Renal cortical epithelial cell (primary cell): ENCODE data around the gene TMCO1. TPM values are rescaled to one million over a fixed set of nuclear protein-coding genes. Genes with fewer than 3 reads are reported as not detected.
"Not testable (repeated sequence)": the region's sequence is repeated elsewhere in the genome, so short reads cannot be mapped to it uniquely, and the experiment has no call there.

ENCODE experiments used
- DNase-seq: peaks from one replicate; pipeline ENCODE4 v3.0.0-alpha.2; 2011; ENCODE audit warnings: low read depth
- total RNA-seq: library from RNA; depleted of rRNA; stranded (reverse); fragments of >200 nt; gene quantifications from 2 replicates; pipeline ENCODE4 v1.2.3, GENCODE V29; 2014

Gene TMCO1
- total RNA-seq, 1 donor from 2014 or later, result 104 TPM

GRCh38 chr1:165686971-165687433 lies 81.7 kb downstream of the TMCO1 start:
- no peak for DNase-seq

- DNase-seq, result no peak
These were observed 82.3 kb downstream of the TMCO1 start for GRCh38 chr1:165686121-165686970.

GRCh38 chr1:165683848-165684485 lies 84.7 kb downstream of the TMCO1 start:
- DNase-seq, result no peak

- not testable (repeated sequence) for DNase-seq
These were observed 87.9 kb downstream of the TMCO1 start for GRCh38 chr1:165680773-165681172.

GRCh38 chr1:165680303-165680702 lies 88.4 kb downstream of the TMCO1 start:
- DNase-seq, result no peak

GRCh38 chr1:165679282-165680036 lies 89.2 kb downstream of the TMCO1 start:
- DNase-seq, result no peak

GRCh38 chr1:165678509-165678908 lies 90.2 kb downstream of the TMCO1 start:
- DNase-seq, result no peak

Other genes with a start within 250 kb of the TMCO1 start
- gene LRRC52, start 224.9 kb downstream of the TMCO1 start, total RNA-seq, result not detected in 2 replicates
- gene MGST3, start 137.6 kb downstream of the TMCO1 start, total RNA-seq, result 116 and 173 TPM in 2 replicates
- gene ALDH9A1, start 70.3 kb downstream of the TMCO1 start, total RNA-seq, result 111 and 160 TPM in 2 replicates
- gene UCK2, start 58.7 kb upstream of the TMCO1 start, total RNA-seq, result 62.4 and 96.9 TPM in 2 replicates